ENCODE results near the gene RHBDF1.

The RHBDF1 gene

DNA sequence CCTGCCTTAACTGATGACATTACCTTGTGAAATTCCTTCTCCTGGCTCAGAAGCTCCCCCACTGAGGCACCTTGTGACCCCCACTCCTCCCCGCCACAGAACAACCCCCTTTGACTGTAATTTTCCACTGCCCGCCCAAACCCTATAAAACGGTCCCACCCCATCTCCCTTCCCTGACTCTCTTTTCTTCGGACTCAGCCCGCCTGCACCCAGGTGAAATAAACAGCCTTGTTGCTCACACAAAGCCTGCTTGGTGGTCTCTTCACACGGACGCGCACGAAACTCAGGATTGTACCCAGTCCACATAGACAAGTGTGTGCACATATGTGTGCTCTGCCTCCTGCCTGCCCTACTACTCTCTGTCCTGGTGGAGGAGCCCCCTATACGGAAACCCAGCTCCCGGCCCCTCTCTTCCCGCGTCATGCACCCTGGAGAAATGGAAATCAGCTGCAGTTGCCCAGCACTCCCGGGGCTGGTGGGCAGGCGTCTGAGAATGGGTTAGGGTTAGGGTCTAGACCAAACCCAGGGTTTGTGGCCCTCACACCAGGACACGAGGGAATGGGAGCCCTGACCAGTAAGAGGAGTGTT, 2.4 kb upstream of the RHBDF1 start:
- no peak for DNase-seq (ENCODE audit: low spot score)

DNA sequence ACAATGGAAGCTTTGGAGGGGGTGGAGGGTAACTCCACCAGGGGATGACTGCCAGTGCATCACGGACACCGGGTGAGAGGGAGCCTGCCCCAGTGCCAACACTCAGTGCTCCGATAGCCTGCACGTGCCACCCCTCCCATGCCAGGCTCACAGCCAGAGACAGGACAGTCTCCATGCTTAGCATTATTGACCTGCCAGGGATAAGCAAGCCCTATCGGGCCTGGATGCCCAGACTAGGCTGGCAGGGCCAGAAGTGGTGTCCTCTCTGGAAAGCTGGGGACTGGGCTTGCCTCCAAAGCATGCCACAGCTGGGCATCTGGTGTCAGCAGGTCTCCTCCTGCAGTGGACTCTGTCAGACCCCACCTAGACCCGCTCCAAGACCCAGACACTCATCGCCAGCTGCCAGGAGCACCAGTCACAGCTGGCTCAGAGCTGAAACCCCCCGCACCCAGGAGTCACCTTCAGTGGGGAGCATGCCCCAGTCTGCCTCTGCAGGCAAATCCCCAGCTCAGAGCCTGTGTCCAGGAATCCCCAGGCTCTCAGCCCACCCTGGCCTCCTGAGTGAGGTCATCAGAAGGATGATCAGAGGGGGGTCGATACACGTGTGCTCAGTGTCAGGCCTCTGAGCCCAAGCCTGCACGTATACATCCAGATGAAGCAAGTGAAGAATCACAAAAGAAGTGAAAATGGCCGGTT, 1.8 kb upstream of the RHBDF1 start:
- DNase-seq (ENCODE audit: low spot score) = no peak

DNA sequence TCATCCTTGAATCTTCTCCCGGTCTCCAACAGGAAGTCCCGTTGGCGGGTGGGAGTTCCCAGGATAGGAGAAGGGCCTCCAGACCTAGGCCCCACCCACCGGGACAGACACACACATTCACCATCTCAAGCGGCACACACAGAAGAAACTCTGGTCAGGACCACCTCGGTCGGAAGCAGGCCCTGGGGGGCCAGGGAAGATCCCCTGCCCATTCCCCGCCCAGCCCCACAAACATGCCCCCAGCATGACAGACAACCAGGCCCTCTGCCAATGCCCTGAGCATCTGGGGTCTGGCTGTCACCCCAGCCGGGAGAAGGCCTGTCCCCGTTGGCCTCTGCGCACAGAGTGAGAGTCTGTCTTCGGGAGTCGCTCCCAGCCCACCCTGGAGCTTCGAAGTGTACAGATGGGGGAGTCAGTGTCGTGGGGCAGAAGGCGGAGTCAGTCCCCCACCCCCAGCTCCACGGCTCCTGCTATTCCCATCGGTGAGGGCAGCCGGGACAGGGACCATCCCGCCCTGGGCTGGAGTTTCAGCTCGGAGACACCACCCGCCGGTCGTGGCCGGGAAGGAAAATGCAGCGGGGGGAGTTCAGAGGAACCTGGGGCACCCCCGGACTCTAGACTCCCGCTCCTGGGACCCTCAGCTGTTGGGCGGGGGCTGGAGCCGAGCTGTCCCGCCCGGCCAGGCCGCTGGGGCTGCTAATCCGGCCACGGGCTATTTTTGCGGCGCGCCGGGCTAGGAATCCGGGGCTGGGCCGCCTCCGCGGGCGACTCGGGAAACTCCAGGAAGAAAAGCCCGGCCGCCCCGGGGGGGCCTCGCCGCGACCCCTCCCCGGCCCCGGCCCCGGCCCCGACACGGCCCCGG, 660 bp downstream of the RHBDF1 start:
- peak; percentile 89 for DNase-seq (ENCODE audit: low spot score)

DNA sequence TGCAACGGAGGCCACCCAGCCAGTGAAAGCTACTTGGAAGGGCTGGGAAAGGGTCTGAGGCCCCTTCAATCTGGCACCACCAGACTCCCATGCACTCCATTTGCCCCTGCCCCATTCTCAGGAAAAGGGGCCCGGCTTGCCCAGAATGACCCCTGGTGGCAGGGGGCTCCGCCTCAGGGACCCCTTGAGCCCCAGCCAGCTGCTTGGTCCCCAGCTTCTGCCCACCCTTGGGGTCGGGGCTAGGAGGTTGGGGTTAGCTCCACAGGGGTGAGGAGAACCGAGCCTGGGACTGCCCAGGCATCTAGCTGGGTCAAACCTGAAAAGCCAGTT, 1.3 kb downstream of the RHBDF1 start:
- DNase-seq (ENCODE audit: low spot score) = no peak

DNA sequence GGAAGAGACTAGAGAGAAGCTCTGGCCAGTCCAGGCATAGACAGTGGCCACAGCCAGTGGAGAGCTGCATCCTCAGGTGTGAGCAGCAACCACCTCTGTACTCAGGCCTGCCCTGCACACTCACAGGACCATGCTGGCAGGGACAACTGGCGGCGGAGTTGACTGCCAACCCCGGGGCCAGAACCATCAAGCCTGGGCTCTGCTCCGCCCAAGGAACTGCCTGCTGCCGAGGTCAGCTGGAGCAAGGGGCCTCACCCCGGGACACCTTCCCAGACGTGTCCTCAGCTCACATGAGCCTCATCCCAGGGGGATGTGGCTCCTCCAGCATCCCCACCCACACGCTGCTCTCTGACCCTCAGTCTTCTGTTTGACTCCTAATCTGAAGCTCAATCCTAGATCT, 3.2 kb downstream of the RHBDF1 start:
- DNase-seq (ENCODE audit: low spot score) = no peak

DNA sequence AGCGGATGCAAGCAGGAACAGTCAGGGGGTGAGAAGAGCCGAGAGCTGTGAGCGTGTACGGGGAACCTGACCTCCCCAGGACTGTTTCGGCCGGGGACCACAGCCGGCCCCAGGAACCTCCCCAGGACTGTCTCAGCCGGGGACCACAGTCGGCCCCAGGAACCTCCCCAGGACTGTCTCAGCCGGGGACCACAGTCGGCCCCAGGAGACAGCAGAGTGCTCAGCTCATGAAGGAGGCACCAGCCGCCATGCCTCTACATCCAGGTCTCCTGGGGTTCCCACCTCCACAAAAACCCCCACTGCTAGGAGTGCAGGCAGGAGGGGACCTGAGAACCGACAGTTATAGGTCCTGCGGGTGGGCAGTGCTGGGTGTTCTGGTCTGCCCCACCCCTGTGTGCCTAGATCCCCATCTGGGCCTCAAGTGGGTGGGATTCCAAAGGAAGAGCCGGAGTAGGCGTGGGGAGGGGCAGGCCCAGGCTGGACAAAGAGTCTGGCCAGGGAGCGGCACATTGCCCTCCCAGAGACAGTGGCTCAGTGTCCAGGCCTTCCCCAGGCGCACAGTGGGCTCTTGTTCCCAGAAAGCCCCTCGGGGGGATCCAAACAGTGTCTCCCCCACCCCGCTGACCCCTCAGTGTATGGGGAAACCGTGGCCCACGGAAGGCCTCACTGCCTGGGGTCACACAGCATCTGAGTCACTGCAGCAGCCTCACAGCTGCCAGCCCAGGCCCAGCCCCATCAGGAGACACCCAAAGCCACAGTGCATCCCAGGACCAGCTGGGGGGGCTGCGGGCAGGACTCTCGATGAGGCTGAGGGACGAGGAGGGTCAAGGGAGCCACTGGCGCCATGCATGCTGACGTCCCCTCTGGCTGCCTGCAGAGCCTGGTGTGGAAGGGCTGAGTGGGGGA, 4.3 kb downstream of the RHBDF1 start:
- peak; percentile 76 for DNase-seq (ENCODE audit: low spot score)

DNA sequence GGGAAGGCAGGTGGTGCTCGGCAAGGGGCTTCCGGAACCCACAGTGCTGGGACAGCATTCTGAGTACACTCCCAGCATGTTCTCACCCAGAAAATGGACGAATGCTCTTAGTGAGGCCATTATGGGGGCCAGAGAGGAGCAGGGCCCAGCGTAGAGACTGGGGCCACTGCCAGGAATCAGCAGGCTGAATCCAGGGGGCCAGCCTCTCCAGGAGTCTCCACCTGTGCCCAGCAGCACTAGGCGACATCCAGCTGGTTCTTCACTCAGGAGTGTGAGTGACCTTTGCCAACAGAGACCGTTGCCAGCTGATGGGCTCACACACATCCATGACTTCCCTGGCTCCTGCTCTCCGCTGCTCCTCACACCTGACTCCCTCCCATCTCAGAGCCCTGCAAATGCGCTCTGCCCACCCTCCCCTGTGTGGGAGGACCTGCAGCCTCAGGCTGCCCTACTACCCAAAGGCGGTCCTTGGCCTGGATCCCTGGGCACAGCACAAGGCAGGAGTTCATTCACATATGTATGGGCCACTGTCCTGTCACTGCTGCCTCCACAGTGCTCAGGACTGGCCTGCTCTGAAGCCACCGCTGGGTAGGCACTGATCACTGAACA, 5.1 kb downstream of the RHBDF1 start:
- DNase-seq (ENCODE audit: low spot score) = no peak

DNA sequence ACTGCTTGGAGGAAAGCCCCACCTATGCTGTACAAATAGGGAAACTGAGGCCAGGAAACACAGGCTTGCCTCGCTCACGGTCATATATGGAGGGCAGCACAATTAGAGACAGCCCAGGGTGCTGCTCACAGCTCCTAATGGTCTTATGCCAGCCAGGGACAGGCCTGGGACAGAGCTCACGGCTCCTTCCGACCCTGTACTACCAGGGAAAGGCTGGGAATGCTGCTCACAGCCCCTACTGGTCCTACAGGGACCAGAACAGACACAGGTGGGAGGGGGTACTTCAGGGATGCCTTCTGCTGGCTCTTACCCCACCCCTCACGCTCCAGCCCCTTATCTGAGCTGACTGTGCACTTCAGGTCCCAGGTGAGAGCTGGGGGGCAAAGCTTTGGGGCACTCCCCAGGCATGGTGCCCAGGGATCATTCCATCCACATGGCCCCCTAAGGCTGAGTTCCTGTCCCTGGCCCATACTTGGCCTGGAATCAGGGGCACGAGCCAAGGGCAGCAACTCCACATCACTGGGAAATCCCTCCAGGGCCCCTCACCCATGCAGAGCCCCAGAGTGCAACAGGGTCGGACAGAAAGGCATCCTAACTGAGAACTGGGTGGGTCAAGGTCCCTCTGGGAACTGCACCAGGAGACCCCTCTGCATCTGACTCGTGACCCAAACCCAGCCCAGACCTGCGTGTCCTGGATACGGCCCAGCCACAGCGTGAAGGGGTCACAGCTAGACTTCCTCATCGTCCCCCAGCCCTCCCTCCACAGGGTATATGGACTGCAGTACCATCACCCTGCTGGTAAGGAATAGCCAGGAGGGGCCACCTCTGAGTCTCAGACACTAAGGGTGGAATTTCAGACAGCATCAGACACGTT, 5.9 kb downstream of the RHBDF1 start:
- no peak for DNase-seq (ENCODE audit: low spot score)

DNA sequence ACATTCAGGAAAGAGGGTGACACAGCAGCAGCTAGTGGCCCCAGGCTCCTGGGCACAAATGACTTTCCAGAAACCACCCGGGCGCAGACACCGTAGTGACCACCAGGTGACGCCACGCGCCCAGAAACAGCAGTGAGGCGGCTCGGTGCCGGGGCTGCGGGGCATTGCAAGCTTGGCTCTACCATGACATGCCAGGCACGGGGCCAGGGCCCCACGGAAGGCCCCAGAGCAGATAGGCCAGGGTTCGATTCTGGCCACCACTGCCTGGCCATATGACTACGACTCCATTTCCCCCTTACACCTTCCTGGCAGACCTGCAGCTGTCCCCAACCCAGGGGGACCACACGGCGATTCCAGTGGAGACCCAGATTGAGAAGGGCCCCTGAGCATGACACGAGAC, 6.7 kb downstream of the RHBDF1 start:
- peak; percentile 71 for DNase-seq (ENCODE audit: low spot score)

DNA sequence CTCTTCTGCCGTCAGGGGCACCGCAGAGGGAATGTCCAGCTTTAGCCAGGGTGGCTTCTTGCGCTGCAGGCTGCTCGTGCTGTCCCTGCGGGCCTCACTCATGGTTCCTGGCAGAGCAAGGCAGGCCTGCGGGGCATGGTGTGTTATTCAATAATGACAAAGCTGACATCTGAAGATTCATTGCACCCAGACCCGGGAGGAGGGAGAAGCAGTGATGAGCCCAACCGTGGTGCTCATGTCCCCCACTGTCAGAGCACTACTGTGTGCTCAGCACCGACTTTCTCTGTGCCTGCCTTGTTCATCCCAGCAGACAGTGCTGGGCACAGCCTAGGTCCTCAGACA, 7.5 kb downstream of the RHBDF1 start:
- no peak for DNase-seq (ENCODE audit: low spot score)

DNA sequence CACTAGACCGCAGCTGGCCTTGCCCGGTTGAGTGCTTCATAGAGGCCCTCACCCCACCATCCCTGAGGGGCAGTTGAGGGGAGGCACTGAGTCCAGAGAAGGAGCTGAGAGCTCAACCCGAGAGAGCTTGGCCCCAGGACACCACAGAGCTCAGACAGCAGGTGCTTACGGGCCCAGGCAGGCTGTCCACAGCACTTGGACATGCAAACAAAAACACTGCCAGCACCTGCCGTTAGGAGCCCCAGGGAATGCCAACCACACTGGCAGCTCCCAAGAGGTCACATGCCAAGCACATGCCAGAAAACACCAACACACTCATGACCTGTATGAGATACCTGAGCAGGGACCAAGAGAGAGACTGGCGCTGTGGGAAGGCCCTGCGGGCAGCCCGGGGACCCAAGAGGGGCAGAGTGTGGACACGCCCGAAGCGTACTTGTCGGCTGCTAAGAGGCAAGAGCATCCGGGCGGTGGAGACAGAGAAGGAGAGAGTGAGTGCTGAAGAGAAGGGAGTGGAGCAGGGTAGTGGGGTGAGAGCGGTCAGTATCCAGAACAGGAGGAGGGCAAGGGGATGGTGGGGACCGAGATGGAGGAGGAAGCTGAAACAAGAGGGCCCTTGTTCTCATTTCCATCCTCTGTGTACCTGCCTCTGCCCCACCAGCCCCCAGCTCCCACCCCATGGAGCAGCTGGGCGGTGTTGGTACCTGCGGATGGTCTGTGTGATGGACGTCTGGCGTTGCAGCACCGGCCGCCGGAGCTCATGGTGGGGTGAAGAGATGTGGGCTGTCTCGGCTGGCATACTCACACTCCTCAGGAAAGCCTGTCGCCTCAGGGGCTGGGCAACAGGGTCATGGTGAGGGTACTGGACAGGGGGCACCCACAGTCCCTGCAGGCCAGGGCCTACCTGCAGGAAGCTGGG, 8.2 kb downstream of the RHBDF1 start:
- no peak for DNase-seq (ENCODE audit: low spot score)

DNA sequence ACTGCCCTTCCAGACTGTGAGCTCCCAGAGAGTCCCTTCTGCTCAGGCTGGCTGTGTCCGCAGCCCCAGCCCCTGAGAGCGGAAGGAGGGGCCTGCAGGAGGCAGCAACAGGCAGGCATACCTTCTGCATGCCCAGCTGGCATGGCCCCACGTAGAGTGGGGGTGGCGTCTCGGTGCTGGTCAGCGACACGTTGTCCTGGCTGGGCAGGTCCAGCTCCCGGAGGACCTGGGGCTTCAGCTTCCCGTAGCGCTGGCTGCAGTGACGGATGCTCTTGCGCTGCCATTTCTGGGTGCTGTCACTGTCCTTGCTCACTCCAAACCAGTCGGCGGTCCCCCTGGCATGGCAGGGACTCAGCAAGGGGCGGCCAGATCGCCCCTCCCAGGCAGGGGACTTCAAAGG, 9.0 kb downstream of the RHBDF1 start:
- DNase-seq (ENCODE audit: low spot score) = no peak

DNA sequence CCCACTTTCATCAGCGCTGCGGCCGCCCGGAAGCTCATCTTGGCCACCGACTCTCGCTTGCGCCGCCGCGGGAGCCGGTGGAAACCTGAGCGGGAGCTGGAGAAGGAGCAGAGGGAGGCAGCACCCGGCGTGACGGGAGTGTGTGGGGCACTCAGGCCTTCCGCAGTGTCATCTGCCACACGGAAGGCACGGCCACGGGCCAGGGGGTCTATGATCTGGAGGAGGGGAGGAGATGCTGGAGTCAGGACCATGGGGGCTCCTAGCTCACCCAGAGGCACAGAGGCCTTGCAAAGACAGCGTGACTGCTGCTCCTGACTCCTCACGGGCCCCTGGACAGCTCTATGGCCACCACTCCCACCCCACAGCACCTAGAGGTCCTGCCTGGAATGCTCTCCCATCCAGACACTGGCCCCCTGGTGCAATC, 9.5 kb downstream of the RHBDF1 start:
- no peak for DNase-seq (ENCODE audit: low spot score)

DNA sequence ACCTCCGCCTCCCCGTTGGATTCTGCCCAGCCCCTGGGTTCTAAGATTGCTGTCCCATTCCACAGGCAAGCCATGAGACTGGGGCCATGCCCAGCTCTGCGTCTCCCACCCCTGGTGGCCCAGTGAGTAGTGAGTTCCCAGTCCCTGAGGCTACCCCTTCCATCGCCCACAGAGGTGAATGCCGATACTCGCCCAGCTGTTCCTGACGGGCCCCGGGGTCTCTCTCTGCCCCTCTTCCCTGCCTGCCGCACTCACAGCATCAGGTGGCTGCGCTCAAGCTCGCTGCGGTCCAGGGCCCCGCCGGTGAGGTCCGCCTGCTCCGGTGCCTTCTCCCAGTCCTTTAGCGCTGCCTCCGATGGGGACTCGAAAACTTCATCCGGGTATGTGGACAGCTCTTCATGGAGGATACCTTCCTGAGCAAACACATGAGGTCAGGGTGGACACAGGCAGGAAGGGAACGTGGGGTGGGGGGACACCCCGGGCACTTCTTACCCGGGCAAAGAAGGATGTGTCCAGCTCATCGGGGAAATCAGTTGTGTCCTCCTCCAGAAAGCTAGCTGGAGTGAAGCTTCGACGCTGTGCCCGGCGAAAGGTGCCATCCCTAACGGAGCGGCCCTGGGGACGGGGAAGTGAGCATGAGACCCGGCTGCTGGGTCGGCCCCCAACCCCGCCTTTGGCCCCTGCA, 10.0 kb downstream of the RHBDF1 start:
- DNase-seq (ENCODE audit: low spot score) = no peak

DNA sequence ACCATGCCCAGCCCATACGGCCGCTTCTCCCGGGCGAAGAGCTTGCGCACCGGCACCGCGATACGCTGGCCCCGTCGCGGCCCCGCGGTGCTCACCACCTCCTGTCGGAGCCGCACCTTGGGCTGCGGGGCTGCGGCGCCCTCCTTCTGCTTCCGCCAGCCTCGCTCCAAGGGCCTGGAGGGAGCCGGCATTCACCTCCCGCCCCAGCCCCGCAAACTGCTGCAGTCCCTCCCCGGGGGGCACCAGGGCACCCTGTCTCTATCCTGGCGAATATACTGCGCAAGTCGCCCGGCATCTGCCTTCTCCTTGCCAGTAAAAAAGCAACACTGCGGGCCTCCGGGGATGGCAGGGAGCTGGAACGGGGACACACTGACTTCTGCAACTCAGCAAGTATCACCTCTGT, 10.6 kb downstream of the RHBDF1 start:
- no peak for DNase-seq (ENCODE audit: low spot score)

DNA sequence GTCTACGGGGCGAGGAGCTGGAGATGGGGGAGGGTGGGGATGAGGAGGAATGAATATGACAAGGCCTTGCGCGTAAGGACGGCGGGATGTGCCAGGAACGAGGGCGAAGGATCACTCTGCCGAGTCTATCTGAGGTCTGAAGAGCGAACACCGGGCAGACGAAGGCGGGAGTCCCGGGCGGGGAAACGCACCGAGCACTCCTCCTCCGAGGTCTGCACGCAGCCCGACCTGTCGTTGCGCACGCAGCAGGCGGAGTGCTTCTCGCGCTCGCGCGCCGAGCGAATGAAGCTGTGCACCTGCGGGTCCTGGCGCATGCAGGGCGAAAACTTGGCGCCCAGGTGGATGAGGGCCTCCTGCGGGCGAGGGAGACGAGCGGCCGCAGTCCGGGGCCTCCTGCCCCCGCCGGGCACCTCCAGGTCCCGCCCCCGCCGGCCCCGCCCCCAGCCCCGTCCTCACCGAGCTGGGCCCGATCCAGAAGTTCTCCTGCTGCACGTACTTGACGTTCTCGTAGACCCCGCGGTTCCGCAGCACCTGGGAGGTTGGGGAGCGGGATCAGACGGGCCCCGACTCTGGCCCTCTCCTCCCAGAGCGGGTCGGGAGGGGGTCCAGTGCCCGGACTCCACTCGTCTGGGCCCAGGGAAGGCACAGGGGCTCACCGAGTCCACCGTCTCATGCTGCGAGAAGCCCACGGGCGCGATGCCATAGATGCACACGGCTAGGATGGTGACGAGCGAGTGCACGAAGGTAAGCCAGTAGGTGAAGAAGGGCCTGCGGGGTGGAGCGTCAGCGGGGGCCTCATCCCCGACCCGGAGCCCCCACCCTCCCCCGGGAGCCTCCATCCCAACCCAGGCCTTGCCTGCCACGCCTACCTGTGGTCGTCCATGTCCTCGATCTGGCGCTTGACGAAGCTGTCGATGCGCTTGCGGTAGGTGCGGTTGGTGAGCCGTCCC, 11.2 kb downstream of the RHBDF1 start:
- DNase-seq (ENCODE audit: low spot score) = no peak

DNA sequence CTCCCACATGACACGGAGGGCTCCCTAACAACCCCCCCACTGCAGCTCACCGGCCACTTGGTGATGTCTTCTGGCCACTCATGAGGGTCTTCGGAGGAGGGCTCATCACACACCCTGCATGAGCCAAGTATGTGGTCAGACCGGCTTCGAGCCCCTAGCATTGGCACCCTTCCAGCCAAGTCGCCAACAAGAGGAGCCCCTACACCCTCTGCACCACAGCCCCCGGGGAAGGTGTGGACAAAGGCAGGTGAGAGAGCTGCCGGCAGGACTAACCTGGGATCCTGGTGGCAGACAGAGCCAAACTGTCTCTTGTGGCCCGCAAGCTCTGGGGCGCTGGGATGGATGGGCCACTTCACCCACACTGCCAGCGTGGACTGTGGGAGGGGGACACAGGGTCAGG, 12.3 kb downstream of the RHBDF1 start:
- no peak for DNase-seq (ENCODE audit: low spot score)

DNA sequence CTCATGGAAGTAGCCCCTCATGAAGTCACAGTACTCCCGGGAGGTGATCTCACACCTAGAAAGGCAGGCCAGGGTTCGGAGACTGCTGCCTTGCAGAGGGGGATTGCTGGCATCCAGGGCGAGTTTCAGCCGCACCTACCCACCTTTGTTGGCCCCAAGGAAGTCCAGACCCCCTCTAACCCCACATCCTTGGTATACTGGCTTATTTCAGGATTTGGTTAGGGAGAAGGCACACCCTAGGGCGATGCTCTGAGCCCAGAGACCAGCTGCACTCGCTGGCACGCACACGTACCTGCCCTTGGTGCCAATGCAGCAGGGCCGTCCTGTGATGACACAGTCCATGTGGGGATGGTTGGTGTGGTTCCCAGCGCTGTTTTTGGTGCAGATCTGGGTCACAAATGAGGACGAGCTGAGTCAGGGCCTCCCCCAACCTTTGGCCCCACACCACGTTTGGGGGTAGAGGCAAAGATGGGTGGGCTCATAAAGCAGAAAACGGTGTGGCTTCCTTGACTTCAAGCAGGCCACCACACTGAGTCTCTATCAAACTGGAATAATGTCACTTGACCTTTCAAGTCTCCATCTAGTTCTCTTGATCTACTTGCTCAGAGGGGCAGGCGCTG, 12.9 kb downstream of the RHBDF1 start:
- no peak for DNase-seq (ENCODE audit: low spot score)

Measured in COLO829 (cell line).